Measurements from ENCODE around the gene TRIM2. TPM values are rescaled to one million over a fixed set of nuclear protein-coding genes. Genes with fewer than 3 reads are reported as not detected.

The TRIM2 gene
- total RNA-seq, 1 donor from 2014 or later, result 51.8 TPM

- Histone ChIP-seq H3K79me2 (ENCODE audit: insufficient read depth, low read length) (no peaks in the 10 kb centered on the region), H3K27me3 (ENCODE audit: insufficient read depth, low read length) (no peaks in the 10 kb centered on the region), H3K9me3 (ENCODE audit: insufficient read depth, low read depth, low read length) (no peaks in the 10 kb centered on the region), H3K4me3 (ENCODE audit: insufficient read depth, low read depth, low read length) (no peak overlapping the region), H4K20me1 (ENCODE audit: insufficient read depth, low read length) (no peaks in the 10 kb centered on the region), H3K4me1 (ENCODE audit: insufficient read depth, low read length) (no peaks in the 10 kb centered on the region), H3K9ac (ENCODE audit: low read length) (no peak overlapping the region), H3K27ac (ENCODE audit: low read depth, low read length) (no peak overlapping the region), H3K4me2 (ENCODE audit: low read length) (peak overlapping the region; percentile 21), H3K36me3 (ENCODE audit: insufficient read depth, low read length) (no peaks in the 10 kb centered on the region), H2AFZ (ENCODE audit: low read depth, low read length) (no peak overlapping the region)
- TF ChIP-seq EZH2 (IDR thresholded peaks at IDR 0.05; ENCODE audit: insufficient read depth, low read length), result no peak
- Mint-ChIP-seq H3K27me3 (ENCODE audit: low read depth, unreplicated experiment) (no peaks in the 10 kb centered on the region), H3K27ac (ENCODE audit: unreplicated experiment) (no peak overlapping the region), H3K36me3 (ENCODE audit: low read depth, unreplicated experiment) (no peaks in the 10 kb centered on the region), H3K4me1 (ENCODE audit: low read depth, unreplicated experiment) (peaks cover 7% of the 10 kb centered on the region), H3K9me3 (ENCODE audit: unreplicated experiment) (peaks cover 2% of the 10 kb centered on the region), H3K4me3 (ENCODE audit: unreplicated experiment) (no peak overlapping the region)
- DNase-seq (ENCODE audit: low read depth) (peak; percentile 70), FAIRE-seq (no peak)
These were observed 37.3 kb upstream of the TRIM2 start for GRCh38 chr4:153166716-153167501.

- Histone ChIP-seq H4K20me1 (ENCODE audit: insufficient read depth, low read length) (no peaks in the 10 kb centered on the region), H3K4me2 (ENCODE audit: low read length) (no peak overlapping the region), H3K9ac (ENCODE audit: low read length) (no peak overlapping the region), H3K27ac (ENCODE audit: low read depth, low read length) (no peak overlapping the region), H3K27me3 (ENCODE audit: insufficient read depth, low read length) (no peaks in the 10 kb centered on the region), H3K9me3 (ENCODE audit: insufficient read depth, low read depth, low read length) (no peaks in the 10 kb centered on the region), H3K4me3 (ENCODE audit: insufficient read depth, low read depth, low read length) (no peak overlapping the region), H3K36me3 (ENCODE audit: insufficient read depth, low read length) (no peaks in the 10 kb centered on the region), H3K4me1 (ENCODE audit: insufficient read depth, low read length) (no peaks in the 10 kb centered on the region), H3K79me2 (ENCODE audit: insufficient read depth, low read length) (no peaks in the 10 kb centered on the region), H2AFZ (ENCODE audit: low read depth, low read length) (no peak overlapping the region)
- DNase-seq (ENCODE audit: low read depth), result no peak
- peaks cover 2% of the 10 kb centered on the region for H3K36me3 Mint-ChIP-seq (ENCODE audit: low read depth, unreplicated experiment)
- H3K4me1 Mint-ChIP-seq (ENCODE audit: low read depth, unreplicated experiment), result peaks cover 7% of the 10 kb centered on the region
- H3K9me3 Mint-ChIP-seq (ENCODE audit: unreplicated experiment), result peaks cover 2% of the 10 kb centered on the region
- FAIRE-seq, result no peak
- no peak overlapping the region for H3K27ac Mint-ChIP-seq (ENCODE audit: unreplicated experiment)
- peaks cover 4% of the 10 kb centered on the region for H3K27me3 Mint-ChIP-seq (ENCODE audit: low read depth, unreplicated experiment)
- TF ChIP-seq EZH2 (IDR thresholded peaks at IDR 0.05; ENCODE audit: insufficient read depth, low read length), result no peak
- no peak for TF ChIP-seq CTCF (IDR thresholded peaks at IDR 0.05; ENCODE audit: insufficient read depth, low read depth, low read length)
- no peak overlapping the region for H3K4me3 Mint-ChIP-seq (ENCODE audit: unreplicated experiment)
These were observed 34.5 kb upstream of the TRIM2 start for GRCh38 chr4:153169776-153170175.

GRCh38 chr4:153170407-153170806 is 33.8 kb upstream of the TRIM2 start:
- H3K4me1 ChIP-seq (ENCODE audit: insufficient read depth, low read length), result no peaks in the 10 kb centered on the region

More at GRCh38 chr4:153170407-153170806, 33.8 kb upstream of the TRIM2 start:
- no peaks in the 10 kb centered on the region for H3K9me3 ChIP-seq (ENCODE audit: insufficient read depth, low read depth, low read length)
- H3K27ac Mint-ChIP-seq (ENCODE audit: unreplicated experiment), result no peak overlapping the region
- no peak overlapping the region for H3K4me3 Mint-ChIP-seq (ENCODE audit: unreplicated experiment)
- H2AFZ ChIP-seq (ENCODE audit: low read depth, low read length), result no peak overlapping the region
- no peak overlapping the region for H3K4me3 ChIP-seq (ENCODE audit: insufficient read depth, low read depth, low read length)
- H3K27me3 ChIP-seq (ENCODE audit: insufficient read depth, low read length), result no peaks in the 10 kb centered on the region
- no peaks in the 10 kb centered on the region for H3K36me3 ChIP-seq (ENCODE audit: insufficient read depth, low read length)
- H3K4me1 Mint-ChIP-seq (ENCODE audit: low read depth, unreplicated experiment), result peaks cover 7% of the 10 kb centered on the region
- H3K9me3 Mint-ChIP-seq (ENCODE audit: unreplicated experiment), result peaks cover 2% of the 10 kb centered on the region
- no peak for DNase-seq (ENCODE audit: low read depth)
- no peaks in the 10 kb centered on the region for H3K79me2 ChIP-seq (ENCODE audit: insufficient read depth, low read length)
- H3K9ac ChIP-seq (ENCODE audit: low read length), result no peak overlapping the region
- H3K27ac ChIP-seq (ENCODE audit: low read depth, low read length), result no peak overlapping the region
- H3K4me2 ChIP-seq (ENCODE audit: low read length), result no peak overlapping the region
- TF ChIP-seq CTCF (IDR thresholded peaks at IDR 0.05; ENCODE audit: insufficient read depth, low read depth, low read length), result no peak
- no peak for TF ChIP-seq EZH2 (IDR thresholded peaks at IDR 0.05; ENCODE audit: insufficient read depth, low read length)
- FAIRE-seq, result no peak
- peaks cover 2% of the 10 kb centered on the region for H3K36me3 Mint-ChIP-seq (ENCODE audit: low read depth, unreplicated experiment)
- H3K27me3 Mint-ChIP-seq (ENCODE audit: low read depth, unreplicated experiment), result peaks cover 4% of the 10 kb centered on the region
- H4K20me1 ChIP-seq (ENCODE audit: insufficient read depth, low read length), result no peaks in the 10 kb centered on the region

All from astrocyte (in vitro differentiated cells and primary cell).